CD4-positive, alpha-beta T cell treated with Interleukin-1 beta for 1 hour (primary cell): Measurements from ENCODE around the gene DDX28.
A peak's percentile ranks its signal among the peaks of the same experiment; 100 is the strongest.
"Not testable (repeated sequence)": the region's sequence is repeated elsewhere in the genome, so short reads cannot be mapped to it uniquely, and the experiment has no call there.

ENCODE experiments used
- DNase-seq, 2 donors: peaks; one replicate each; pipeline ENCODE4 v3.0.0-alpha.2; 2020 to 2022

Gene DDX28

DNA sequence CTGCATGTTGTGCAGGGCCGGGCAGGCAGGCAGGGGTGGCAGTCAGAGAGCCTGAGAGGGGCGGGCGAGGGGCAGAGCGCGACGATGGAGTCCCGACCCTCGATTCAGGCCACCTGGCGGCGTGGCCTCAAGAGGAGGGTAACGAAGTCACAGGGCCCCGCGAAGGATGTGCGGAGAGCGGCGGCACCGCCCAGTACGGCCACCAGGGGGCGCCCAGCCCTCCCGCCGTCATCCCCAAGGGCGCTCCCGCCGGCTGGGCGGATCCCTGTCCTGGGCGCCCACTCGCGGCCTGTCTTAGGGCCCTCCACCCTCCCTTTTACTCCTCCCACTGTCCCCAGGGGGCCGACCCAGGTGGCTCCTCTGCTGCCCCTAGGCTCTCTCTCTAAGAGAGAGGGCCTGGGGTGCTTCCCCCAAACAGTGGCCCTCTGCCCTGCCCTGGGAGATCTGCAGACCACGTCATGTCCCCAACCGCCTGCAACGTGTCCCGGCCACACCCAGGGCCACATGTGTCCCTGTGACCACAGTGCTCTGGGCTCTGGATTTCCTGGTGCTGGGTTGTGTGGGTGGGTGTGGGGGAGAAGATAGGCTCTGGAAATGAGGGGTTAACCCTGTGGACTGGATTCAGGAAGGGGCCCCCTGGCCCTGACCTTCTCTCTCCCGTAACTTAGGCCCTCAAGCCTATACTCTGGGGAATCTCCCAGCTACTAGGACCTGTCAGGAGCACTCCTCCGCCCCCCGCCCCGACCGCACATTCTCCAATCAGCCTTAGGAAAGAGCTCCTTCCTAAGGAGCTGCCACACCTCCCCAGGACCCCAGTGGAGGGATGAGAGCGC, 29.6 kb downstream of the DDX28 start:
- DNase-seq, result peak; percentile 85 to 88

DNA sequence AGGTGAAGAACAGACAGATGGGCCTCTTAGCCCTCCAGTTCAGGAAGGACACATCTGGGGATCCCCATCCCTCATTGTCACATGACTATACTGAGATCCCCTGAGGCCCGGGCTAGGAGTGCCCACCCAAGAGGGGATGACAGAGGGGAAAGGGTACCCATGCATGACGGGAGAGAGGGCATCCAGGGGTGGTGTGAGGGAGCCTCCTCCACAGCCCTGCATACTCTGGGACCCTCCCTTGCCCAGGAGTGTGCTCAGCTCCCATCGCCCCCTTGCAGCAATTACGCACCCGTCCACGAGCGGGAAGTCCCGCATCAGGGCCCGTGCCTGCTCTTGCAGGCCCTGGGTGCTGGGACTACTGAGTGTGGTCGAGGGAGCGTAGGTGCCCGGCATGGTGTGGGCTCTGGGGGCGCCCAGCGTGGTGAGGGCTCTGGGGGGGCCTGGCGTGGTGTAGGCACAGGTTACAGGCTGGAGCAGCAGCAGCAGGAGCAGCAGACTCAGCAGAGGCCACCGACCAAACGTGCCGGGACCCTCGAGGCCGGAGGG, 30.3 kb downstream of the DDX28 start:
- DNase-seq, result no peak

DNA sequence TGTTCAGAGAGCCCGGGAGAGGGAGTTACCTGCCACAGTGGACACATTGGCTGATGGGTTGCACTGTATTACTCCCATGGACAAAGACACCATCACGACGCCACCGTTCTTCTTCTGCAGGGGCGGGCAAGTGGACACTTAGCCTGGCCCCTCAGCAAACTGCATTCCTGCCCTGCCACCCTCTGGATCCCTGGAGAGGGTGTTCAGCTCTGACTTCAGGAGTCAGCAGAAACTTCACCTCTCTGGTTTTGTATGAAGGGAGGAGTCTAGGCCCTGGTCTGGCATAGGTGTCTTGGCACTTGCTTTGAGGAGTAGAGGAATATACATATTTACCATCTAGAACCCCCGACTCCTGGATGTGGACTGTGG, 33.0 kb downstream of the DDX28 start:
- DNase-seq, result no peak

DNA sequence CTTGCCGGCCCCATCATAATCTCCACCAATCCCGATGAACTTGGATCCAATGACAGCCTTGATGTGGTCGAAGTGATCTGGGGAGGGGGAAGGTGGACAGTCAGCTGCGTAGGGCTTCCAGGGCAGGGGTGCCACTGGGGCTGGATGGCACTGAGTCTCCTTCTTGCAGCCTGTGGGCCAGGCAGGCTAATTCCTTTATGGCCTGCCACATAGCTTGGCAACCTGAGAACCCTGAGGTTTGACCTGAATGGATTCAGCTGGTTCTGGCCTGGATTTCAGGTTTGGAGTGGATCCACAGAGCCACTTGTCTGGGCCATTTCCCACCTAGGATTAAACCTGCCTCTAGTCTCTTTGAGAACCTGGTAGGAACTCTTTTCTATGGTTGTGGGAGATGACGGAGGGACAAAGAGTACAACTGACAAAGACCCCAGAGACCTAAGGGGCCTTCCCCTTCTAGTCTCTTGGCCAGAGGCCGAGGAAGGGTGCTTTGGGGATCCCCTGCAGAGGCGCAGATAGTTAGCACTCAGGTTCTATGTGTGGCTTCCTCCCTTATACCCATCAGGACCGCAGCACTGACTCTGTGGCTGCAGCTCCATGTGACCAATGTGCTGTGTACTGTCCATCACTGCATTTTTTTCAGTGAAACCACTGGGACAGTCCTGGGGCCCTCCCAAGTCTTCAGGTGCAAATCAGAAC, 33.6 kb downstream of the DDX28 start:
- DNase-seq, result no peak

DNA sequence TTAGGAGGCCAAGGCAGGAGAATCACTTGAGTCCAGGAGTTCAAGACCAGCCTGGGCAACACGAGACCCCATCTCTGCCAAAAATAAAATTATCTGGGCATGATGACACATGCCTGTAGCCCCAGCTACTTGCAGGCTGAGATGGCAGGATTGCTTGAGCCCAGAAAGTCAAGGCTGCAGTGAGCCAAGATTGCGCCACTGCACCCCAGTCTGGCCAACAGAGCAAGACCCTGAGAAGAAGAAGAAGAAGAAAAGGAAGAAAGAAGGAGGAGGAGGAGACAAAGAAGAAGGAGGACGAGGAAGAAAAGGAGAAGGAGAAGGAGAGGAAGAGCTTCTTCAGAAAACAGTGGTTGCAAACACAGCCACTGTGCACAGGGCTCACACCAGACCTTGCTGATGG, 34.4 kb downstream of the DDX28 start:
- no peak for DNase-seq

DNA sequence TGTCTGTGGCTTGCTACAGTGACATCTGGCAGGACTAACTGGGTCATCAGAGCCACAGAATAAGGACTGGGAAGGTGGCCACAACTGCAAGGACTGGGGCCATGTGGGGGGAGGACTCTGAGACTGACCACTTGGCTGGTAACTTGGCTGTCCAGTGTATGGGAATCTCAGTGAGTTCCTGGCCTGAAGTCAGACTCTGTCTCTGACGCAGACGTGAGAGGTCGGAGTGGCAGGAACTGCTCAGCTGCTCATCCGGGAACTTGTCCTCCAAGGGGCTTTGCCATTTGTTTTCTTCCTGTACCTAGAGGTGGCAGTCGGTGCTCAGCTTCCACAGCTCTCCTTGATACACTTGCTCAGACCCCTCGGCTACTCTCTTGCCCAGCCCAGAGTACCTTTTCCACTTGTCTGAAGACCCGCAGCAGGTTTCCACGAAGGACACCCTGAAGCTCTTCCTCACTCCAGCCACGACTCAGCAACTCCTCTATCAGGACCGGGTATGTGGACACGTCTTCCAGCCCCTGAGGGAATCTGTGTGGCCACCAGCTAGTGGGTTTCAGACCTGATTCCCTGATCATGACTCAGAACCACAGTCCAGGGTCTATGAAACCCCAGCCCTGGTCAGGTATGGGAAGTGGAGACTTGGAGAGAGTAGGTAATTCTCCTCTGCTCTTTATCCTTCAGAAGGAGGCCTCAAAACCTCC, 35.4 kb downstream of the DDX28 start:
- DNase-seq, result no peak

DNA sequence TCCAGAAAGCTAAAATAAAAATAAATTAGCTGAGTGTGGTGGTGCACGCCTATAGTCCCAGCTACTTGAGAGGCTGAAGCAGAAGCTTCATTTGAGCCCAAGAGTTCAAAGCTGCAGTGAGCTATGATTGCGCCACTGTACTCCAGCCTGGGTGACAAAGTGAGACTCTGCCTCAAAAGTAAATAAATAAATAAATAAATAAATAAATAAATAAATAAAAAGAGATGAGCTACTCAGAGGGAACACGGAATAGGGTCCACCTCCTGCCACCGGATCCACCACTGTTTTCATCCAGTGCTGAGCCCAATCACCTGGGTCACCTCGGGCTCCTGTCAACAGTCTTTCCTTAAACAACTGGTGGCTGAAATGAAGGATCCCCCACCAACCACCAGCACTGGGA, 36.1 kb downstream of the DDX28 start:
- DNase-seq, result no peak

DNA sequence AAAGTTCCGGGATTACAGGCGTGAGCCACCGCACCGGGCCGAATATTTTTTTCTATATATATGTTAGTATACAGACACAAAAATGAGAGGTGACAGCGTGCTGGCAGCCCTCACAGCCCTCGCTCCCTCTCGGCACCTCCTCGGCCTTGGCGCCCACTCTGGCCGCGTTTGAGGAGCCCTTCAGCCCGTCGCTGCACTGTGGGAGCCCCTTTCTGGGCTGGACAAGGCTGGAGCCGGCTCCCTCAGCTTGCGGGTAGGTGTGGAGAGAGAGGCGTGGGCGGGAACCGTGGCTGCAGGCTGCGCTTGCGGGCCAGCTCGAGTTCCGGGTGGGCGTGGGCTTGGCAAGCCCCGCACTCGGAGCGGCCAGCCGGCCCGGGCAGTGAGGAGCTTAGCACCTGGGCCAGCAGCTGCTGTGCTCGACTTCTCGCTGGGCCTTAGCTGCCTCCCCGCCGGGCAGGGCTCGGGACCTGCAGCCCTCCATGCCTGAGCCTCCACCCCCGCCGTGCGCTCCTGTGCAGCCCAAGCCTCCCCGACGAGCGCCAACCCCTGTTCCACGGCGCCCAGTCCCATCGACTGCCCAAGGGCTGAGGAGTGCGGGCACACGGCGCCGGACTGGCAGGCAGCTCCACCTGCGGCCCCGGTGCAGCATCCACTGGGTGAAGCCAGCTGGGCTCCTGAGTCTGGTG, 40.9 kb downstream of the DDX28 start:
- DNase-seq, result no peak

DNA sequence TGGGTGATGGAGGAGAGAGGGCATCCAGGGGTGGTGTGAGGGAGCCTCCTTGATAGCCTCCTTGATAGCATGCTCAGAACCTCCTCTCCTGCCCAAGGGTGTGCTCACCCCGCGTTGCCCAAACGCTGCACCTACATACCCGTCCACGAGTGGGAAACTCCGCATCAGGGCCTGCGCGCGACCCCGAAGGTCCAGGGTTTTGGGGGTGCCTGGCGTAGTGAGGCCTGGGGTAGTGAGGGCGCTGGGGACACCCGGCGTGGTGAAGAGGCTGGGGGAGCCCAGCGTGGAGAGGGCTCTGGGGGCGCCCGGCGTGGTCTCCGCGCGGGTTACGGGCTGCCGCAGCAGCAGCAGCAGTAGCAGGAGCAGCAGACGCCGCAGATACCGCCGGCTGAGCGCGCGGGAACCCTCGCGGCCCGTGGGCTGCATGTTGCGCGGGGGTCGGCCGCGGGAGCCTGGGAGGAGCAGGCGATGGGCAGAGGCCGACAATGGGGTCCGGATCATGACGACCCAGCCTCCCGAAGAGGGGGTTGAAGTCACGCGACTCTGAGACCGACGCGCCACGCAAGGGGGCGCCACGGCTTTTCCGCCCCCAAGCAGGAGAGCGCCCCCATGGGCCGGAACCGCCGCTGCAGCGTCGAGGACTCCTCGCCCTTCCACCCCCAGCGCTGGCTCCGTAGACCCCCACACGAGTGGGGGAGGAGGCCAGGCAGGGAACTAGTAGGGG, 42.9 kb downstream of the DDX28 start, which contains the start of gene DPEP3:
DPEP3 (minus strand) TSS at position 545 of the 724 bp plus-strand sequence; CDS start at position 426, 119 bp downstream.
- DNase-seq, result peak in 1 of 2 donors; percentile 14

DNA sequence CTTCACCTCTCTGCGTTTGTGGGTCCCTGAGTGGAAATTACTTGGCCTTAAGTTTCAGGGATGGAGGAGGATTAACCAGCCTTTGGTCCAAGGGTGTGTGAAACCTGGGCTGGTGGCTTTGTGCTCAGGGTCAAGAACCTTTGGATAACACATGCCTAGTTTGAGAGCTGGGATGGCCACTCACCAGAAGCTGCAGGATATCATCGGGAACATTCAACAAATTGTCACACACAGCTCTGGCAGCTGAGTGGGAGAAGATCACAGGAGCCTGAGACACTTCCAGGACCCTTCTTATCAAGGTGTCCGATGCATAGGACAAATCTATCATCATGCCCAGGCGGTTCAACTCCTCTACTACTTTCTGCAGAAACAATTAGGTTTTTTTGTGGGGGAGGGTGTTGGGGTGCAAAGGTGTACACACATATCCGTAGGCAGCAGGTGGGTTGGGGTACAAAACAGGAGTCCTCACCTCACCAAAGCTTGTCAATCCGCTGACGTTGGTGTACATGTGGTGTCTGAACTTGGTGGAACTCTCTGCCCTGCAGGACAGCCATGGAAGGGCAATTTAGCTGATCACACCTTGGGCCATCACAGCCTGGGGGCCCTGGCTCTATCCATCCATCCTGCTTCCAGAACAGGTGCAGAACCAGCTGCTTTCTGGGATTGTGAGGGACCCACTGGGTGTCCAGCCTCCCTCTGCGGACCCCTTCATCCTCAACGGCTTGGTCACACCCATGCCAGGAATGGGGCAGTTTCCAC, 45.4 kb downstream of the DDX28 start:
- DNase-seq, result no peak

DNA sequence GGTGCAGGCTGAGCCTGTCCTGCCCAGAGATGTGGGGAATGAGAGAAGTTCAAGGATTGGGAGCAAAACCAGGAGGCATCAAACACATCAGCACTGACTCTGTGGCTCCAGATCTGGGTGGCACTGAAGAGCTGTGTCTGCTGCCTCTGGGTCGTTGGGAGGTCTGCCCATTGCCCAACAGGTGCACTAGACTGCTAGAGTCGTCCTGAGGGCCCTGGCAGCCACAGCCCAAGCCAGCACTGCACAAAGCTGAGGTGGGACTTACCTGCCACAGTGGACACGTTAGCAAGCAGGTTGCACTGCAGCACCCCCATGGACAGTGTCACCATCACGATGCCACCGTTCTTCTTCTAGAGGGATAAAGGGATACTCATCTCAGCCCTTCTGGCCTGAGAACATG, 46.0 kb downstream of the DDX28 start:
- DNase-seq, result no peak

DNA sequence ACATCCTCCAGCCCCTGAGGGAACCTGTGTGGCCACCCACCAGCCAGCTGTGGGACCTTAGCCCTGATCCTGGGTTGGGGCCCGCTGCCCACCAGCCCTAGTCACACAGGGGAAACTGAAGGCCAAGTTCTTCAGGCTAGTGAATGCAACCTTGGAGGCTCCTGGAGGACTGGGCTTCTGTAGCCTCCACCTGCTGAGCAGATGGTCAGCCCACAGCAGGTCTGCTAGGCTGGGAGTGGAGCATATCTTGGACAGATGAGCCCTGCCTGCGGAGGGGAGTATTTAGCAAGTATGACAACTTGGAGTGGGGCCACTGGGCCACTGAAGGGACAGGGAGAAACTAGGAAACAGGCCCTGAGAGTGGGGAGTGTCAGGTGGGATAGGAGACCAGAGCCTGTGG, 46.8 kb downstream of the DDX28 start:
- no peak for DNase-seq

DNA sequence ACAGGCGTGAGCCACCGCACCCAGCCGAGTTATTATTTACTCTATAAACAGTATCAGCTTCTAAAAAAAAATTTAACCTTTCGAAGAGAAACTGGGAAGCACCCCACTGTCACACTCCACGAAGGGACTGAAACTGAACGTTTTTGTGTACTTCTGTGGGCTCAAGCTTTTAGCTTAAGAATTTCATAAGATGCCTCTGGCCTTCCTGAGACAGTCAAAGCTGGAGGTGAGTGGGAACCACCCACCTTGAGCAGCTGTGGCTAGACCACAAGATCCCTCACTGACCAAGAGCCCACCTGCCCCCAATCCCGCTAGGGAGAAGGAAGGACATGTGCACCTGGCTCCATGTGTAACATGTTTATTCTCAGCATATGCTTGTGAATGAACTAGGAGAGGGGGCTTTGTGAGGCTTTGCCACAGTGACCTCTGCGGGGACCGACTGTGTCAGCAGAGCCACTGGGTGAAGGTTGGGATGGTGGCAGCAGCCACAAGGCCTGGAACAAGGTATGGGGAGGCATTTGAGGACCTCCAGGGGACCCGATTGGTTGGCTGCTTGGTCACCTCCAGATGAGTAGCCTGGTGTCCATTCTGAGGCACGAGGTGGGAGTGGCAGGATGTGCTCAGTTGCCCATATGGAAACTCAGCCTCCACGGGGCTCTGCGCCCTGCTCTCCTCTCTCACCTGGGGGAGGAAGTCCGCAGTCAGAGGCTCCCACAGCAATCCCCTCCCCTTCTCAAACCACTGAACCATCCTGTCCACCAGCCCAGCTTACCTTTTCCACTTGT, 47.5 kb downstream of the DDX28 start:
- DNase-seq, result no peak

DNA sequence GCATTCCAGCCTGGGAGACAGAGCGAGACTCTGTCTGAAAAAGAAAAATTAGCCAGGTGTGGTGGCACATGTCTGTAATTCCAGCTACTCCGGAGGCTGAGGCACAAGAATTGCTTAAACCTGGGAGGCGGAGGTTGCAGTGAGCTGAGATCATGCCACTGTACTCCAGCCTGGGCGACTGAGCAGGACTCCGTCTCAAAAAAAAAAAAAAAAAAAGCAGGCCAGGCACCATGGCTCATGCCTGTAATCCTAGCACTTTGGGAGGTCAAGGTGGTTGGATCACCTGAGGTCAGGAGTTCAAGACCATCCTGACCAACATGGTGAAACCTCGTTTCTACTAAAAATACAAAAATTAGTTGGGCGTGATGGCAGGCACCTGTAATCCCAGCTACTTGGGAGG, 50.7 kb downstream of the DDX28 start:
- DNase-seq, result not testable (repeated sequence)

DNA sequence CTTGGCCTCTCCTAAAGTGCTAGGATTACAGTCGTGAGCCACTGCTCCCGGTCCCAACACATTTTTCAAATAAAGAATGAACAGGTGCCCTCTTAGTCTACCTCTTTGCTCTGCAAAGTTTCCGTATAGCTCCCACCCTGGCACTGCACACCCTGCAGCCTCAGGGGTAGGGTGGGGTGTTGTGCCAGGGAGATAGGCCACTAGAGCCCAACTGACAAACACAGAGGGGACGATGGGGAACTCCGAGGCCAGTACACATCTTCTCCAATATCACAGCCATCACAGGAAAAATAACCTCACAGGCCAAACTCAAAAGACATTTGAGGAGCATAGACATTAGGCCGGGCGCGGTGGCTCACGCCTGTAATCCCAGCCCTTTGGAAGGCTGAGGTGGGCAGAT, 51.9 kb downstream of the DDX28 start:
- no peak for DNase-seq
